MM.1S (cell line): ENCODE measurements around the gene GTF2IRD2.
"Not testable (repeated sequence)": the region's sequence is repeated elsewhere in the genome, so short reads cannot be mapped to it uniquely, and the experiment has no call there.

Experiments
- EZH2 ChIP-seq: fragments of 300-600 bp; sonication (generic); optimal IDR thresholded peaks from 2 replicates; pipeline ENCODE3; 2017; ENCODE audit warnings: low read depth, mild to moderate bottlenecking, antibody characterized with exemption, low read length, mixed read lengths
- EZH2phosphoT487 ChIP-seq: fragments of 300-600 bp; sonication (generic); IDR thresholded peaks from 2 replicates; pipeline ENCODE4 v1.6.1; 2018; ENCODE audit warnings: antibody characterized with exemption, low read length
- TF ChIP-seq, protein P1 (sequence below): fragments of 300-600 bp; sonication (generic); IDR thresholded peaks from 2 replicates; pipeline ENCODE4 v1.5.1; 2016; ENCODE audit warnings: antibody characterized with exemption, low read length, mixed read lengths

DNA sequence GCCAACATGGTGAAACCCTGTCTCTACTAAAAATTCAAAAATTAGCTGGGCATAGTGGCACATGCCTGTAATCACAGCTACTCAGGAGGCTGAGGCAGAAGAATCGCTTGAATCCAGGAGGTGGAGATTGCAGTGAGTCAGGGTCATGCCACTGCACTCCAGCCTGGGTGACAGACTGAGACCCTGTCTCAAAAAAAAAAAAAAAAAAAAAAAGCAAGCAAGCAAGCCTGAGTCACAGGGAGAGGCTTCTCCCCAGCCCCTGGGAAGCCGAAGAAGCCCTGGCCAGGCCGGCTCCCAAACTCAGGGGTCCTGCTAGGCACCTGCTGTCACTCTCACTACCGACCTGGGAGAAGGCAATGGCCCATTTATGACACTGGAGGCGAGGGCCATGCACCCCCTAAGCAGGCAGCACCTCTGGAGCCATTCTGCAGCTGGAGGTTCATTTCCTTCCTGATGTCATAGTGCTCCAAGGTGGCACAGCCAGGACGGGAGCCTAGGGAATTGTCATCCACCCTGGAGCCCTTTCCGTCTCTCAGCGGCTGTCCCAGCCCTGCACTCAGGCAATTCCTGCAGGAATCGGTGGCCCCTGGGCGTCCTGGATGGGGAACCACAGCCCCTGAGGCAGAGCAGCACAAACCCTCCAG lies 22.8 kb upstream of the GTF2IRD2 start:
- TF ChIP-seq, protein P1, sequence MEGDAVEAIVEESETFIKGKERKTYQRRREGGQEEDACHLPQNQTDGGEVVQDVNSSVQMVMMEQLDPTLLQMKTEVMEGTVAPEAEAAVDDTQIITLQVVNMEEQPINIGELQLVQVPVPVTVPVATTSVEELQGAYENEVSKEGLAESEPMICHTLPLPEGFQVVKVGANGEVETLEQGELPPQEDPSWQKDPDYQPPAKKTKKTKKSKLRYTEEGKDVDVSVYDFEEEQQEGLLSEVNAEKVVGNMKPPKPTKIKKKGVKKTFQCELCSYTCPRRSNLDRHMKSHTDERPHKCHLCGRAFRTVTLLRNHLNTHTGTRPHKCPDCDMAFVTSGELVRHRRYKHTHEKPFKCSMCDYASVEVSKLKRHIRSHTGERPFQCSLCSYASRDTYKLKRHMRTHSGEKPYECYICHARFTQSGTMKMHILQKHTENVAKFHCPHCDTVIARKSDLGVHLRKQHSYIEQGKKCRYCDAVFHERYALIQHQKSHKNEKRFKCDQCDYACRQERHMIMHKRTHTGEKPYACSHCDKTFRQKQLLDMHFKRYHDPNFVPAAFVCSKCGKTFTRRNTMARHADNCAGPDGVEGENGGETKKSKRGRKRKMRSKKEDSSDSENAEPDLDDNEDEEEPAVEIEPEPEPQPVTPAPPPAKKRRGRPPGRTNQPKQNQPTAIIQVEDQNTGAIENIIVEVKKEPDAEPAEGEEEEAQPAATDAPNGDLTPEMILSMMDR = not testable (repeated sequence)
- not testable (repeated sequence) for TF ChIP-seq EZH2, EZH2phosphoT487
